Naive thymus-derived CD8-positive, alpha-beta T cell (primary cell): ENCODE data around the gene FBH1. TPM values are rescaled to one million over a fixed set of nuclear protein-coding genes. Genes with fewer than 3 reads are reported as not detected.
"Not testable (repeated sequence)": the region's sequence is repeated elsewhere in the genome, so short reads cannot be mapped to it uniquely, and the experiment has no call there.

Experiments
- ATAC-seq, 2 donors: fragments of 150-1000 bp; cut with Tn5 transposase in 1 of 2; sonication (Bioruptor Pico), chemical (Tn5 transposase) in 1 of 2; 1 replicate in 1 of 2; 2 replicates in 1 of 2; pipeline ENCODE4 v1.10.0; 2021; ENCODE audit warnings: mild to moderate bottlenecking in 2 of 2, moderate library complexity in 2 of 2
- POLR2A ChIA-PET: fragments of 350-600 bp; sonication (Branson Sonifier 250); formaldehyde crosslinking; loops from one replicate; lab custom pipeline; 2021; ENCODE audit warnings: antibody characterized with exemption; lab: Charles Lee
- DNase-seq, 10 donors: peaks; one replicate each; pipeline versions ENCODE4 v3.0.0 to v3.0.0-alpha.2; 2020 to 2022
- H3K27ac Mint-ChIP-seq, 10 donors: one replicate each; pipeline ENCODE4 v1.8.0; 2020 to 2022; ENCODE audit warnings: mild to moderate bottlenecking in 10 of 10, mixed read lengths in 10 of 10, moderate library complexity in 4 of 10, inconsistent platforms in 1 of 10
- H3K27me3 Mint-ChIP-seq, 5 donors: one replicate each; pipeline ENCODE4 v1.8.0; 2021 to 2022; ENCODE audit warnings: mixed read lengths in 5 of 5
- H3K36me3 Mint-ChIP-seq, 3 donors: one replicate each; pipeline ENCODE4 v1.8.0; 2020 to 2022; ENCODE audit warnings: mixed read lengths in 3 of 3, mild to moderate bottlenecking in 2 of 3, inconsistent platforms in 1 of 3
- H3K4me1 Mint-ChIP-seq, 4 donors: one replicate each; pipeline ENCODE4 v1.8.0; 2021 to 2022; ENCODE audit warnings: mixed read lengths in 4 of 4
- H3K4me3 Mint-ChIP-seq, 10 donors: one replicate each; pipeline ENCODE4 v1.8.0; 2020 to 2022; ENCODE audit warnings: mild to moderate bottlenecking in 10 of 10, mixed read lengths in 10 of 10, moderate library complexity in 6 of 10, inconsistent platforms in 1 of 10
- H3K9me3 Mint-ChIP-seq, 9 donors: one replicate each; pipeline ENCODE4 v1.8.0; 2020 to 2022; ENCODE audit warnings: mixed read lengths in 9 of 9, mild to moderate bottlenecking in 3 of 9, inconsistent platforms in 1 of 9, moderate library complexity in 1 of 9
- polyA plus RNA-seq, 3 donors: library from polyadenylated mRNA; unstranded; fragments of 300-500 nt; fragmentation: Illumina TruSeq; gene quantifications; one replicate each; pipeline ENCODE4 v1.2.3, GENCODE V29; 2021
- total RNA-seq, 8 experiments: library from RNA in 2 of 8; stranded (reverse) in 2 of 8; gene quantifications; one replicate each; pipeline ENCODE4 v1.2.3 and lab custom pipeline; 2021 to 2026

FBH1 gene
- total and polyA plus RNA-seq, 5 experiments from 2014 or later, result 48.4 to 94.1 (median 76.5) TPM

- no peaks in the 10 kb centered on the region for H3K9me3 Mint-ChIP-seq
Measured at GRCh38 chr10:5860066-5860465, 30.0 kb upstream of the FBH1 start.

GRCh38 chr10:5862360-5862961 lies 27.6 kb upstream of the FBH1 start:
- ATAC-seq, result peak in 1 of 2 donors; percentile 12

More at GRCh38 chr10:5860066-5860465, 30.0 kb upstream of the FBH1 start:
- peaks cover 0 to 3% (median 3%) of the 10 kb centered on the region in 3 donors for H3K36me3 Mint-ChIP-seq
- POLR2A ChIA-PET, result no interaction called here
- H3K27me3 Mint-ChIP-seq, result no peaks in the 10 kb centered on the region
- ATAC-seq (no peak), DNase-seq (no peak)
- H3K27ac Mint-ChIP-seq, result peak overlapping the region in 1 of 10 donors; percentile 34
- peaks cover 0 to 2% (median 0%) of the 10 kb centered on the region in 4 donors for H3K4me1 Mint-ChIP-seq
- H3K4me3 Mint-ChIP-seq, result no peak overlapping the region

GRCh38 chr10:5862981-5863685 lies 26.9 kb upstream of the FBH1 start:
- POLR2A ChIA-PET, result interaction anchor here (0.5 to 0.8 kb wide), 2 partner anchors 46 to 56 kb away, joined by 5 read pairs; no protein-coding TSS in a partner anchor
- not testable (repeated sequence) for H3K36me3 Mint-ChIP-seq, H3K4me3 Mint-ChIP-seq, H3K9me3 Mint-ChIP-seq, DNase-seq, H3K27me3 Mint-ChIP-seq, ATAC-seq
- Mint-ChIP-seq H3K27ac (peak overlapping the region in 1 of 10 donors; percentile 59), H3K4me1 (peaks cover 0 to 17% (median 2%) of the 10 kb centered on the region in 4 donors)

More at GRCh38 chr10:5862360-5862961, 27.6 kb upstream of the FBH1 start:
- H3K27ac Mint-ChIP-seq, result peak overlapping the region in 3 of 10 donors; percentile 11 to 84 (median 59)
- H3K4me3 Mint-ChIP-seq, result peak overlapping the region in 1 of 10 donors; percentile 10
- POLR2A ChIA-PET, result interaction anchor here (0.5 to 0.8 kb wide), 2 partner anchors 45 to 56 kb away, joined by 5 read pairs; no protein-coding TSS in a partner anchor
- DNase-seq, result no peak
- peaks cover 0 to 3% (median 3%) of the 10 kb centered on the region in 3 donors for H3K36me3 Mint-ChIP-seq
- no peaks in the 10 kb centered on the region for H3K9me3 Mint-ChIP-seq
- H3K27me3 Mint-ChIP-seq, result no peaks in the 10 kb centered on the region
- peaks cover 0 to 14% (median 2%) of the 10 kb centered on the region in 4 donors for H3K4me1 Mint-ChIP-seq

- H3K9me3 Mint-ChIP-seq, POLR2A ChIA-PET, DNase-seq, ATAC-seq, H3K27me3 Mint-ChIP-seq: not testable (repeated sequence)
- Mint-ChIP-seq H3K27ac (peak overlapping the region in 1 of 10 donors; percentile 32), H3K4me3 (peak overlapping the region in 1 of 10 donors; percentile 54), H3K4me1 (peaks cover 0 to 17% (median 2%) of the 10 kb centered on the region in 4 donors), H3K36me3 (peaks cover 4 to 16% (median 12%) of the 10 kb centered on the region in 3 donors)
Measured at GRCh38 chr10:5866451-5867081, 23.5 kb upstream of the FBH1 start.

GRCh38 chr10:5867091-5867615 lies 22.9 kb upstream of the FBH1 start:
- H3K27me3 Mint-ChIP-seq, ATAC-seq, H3K4me3 Mint-ChIP-seq, H3K9me3 Mint-ChIP-seq, DNase-seq: not testable (repeated sequence)
- POLR2A ChIA-PET, result interaction anchor here (0.6 to 1.8 kb wide), 2 partner anchors 10 to 149 kb away, joined by 3 to 5 read pairs; no protein-coding TSS in a partner anchor
- Mint-ChIP-seq H3K27ac (peak overlapping the region in 1 of 10 donors; percentile 32), H3K4me1 (peaks cover 0 to 17% (median 2%) of the 10 kb centered on the region in 4 donors), H3K36me3 (peaks cover 4 to 17% (median 12%) of the 10 kb centered on the region in 3 donors)

- not testable (repeated sequence) for H3K4me3 Mint-ChIP-seq, H3K27me3 Mint-ChIP-seq, H3K9me3 Mint-ChIP-seq, DNase-seq, H3K27ac Mint-ChIP-seq, ATAC-seq
- Mint-ChIP-seq H3K4me1 (peaks cover 2 to 21% (median 3%) of the 10 kb centered on the region in 4 donors), H3K36me3 (peaks cover 4 to 17% (median 9%) of the 10 kb centered on the region in 3 donors)
- POLR2A ChIA-PET, result interaction anchor here (0.6 to 1.8 kb wide), 2 partner anchors 9 to 10 kb away, joined by 3 to 5 read pairs; no protein-coding TSS in a partner anchor
Measured at GRCh38 chr10:5868383-5868782, 21.7 kb upstream of the FBH1 start.

- Mint-ChIP-seq H3K27me3 (no peaks in the 10 kb centered on the region), H3K4me3 (no peak overlapping the region), H3K27ac (no peak overlapping the region), H3K36me3 (peaks cover 4 to 17% (median 9%) of the 10 kb centered on the region in 3 donors), H3K9me3 (peaks cover 0 to 4% (median 0%) of the 10 kb centered on the region in 9 donors), H3K4me1 (peaks cover 6 to 28% (median 7%) of the 10 kb centered on the region in 4 donors)
- no peak for ATAC-seq
- POLR2A ChIA-PET, result interaction anchor here (1.8 kb wide), 1 partner anchor 8 kb away, joined by 5 read pairs; no protein-coding TSS in a partner anchor
- no peak for DNase-seq
Measured at GRCh38 chr10:5869156-5869555, 20.9 kb upstream of the FBH1 start.

- H3K36me3 Mint-ChIP-seq, result peaks cover 4 to 26% (median 20%) of the 10 kb centered on the region in 3 donors
- peaks cover 0 to 4% (median 0%) of the 10 kb centered on the region in 9 donors for H3K9me3 Mint-ChIP-seq
- POLR2A ChIA-PET, result no interaction called here
- H3K4me1 Mint-ChIP-seq, result peaks cover 6 to 22% (median 7%) of the 10 kb centered on the region in 4 donors
- DNase-seq (no peak), ATAC-seq (no peak)
- H3K27me3 Mint-ChIP-seq, result no peaks in the 10 kb centered on the region
- no peak overlapping the region for H3K27ac Mint-ChIP-seq
- H3K4me3 Mint-ChIP-seq, result no peak overlapping the region
Measured at GRCh38 chr10:5871596-5871995, 18.4 kb upstream of the FBH1 start.

GRCh38 chr10:5873515-5873995 lies 16.5 kb upstream of the FBH1 start:
- DNase-seq (peak; percentile 34 to 76 (median 64)), ATAC-seq (peak; percentile 90 to 95)
- peak overlapping the region in 7 of 10 donors; percentile 4 to 75 (median 18) for H3K27ac Mint-ChIP-seq
- peaks cover 4 to 12% (median 6%) of the 10 kb centered on the region in 4 donors for H3K4me1 Mint-ChIP-seq
- peak overlapping the region in 8 of 10 donors; percentile 13 to 81 (median 48) for H3K4me3 Mint-ChIP-seq
- H3K9me3 Mint-ChIP-seq, result peaks cover 0 to 2% (median 0%) of the 10 kb centered on the region in 9 donors
- POLR2A ChIA-PET, result interaction anchor here (1.4 to 2.0 kb wide), 2 partner anchors 16 to 60 kb away, joined by 4 to 7 read pairs; partner anchors contain the start of genes ANKRD16 and GDI2
- no peaks in the 10 kb centered on the region for H3K27me3 Mint-ChIP-seq
- peaks cover 2 to 43% (median 24%) of the 10 kb centered on the region in 3 donors for H3K36me3 Mint-ChIP-seq

GRCh38 chr10:5876181-5876768 lies 13.8 kb upstream of the FBH1 start:
- peaks cover 4 to 12% (median 8%) of the 10 kb centered on the region in 4 donors for H3K4me1 Mint-ChIP-seq
- H3K9me3 Mint-ChIP-seq, result no peaks in the 10 kb centered on the region
- H3K36me3 Mint-ChIP-seq, result peaks cover 0 to 57% (median 17%) of the 10 kb centered on the region in 3 donors
- no peak overlapping the region for H3K4me3 Mint-ChIP-seq
- H3K27ac Mint-ChIP-seq, result peak overlapping the region in 2 of 10 donors; percentile 3 to 74
- DNase-seq, result no peak
- POLR2A ChIA-PET, result interaction anchor here (1.2 kb wide), 1 partner anchor 14 kb away, joined by 4 read pairs; the partner anchor contains the start of gene FBH1
- no peaks in the 10 kb centered on the region for H3K27me3 Mint-ChIP-seq
- no peak for ATAC-seq

- not testable (repeated sequence) for H3K9me3 Mint-ChIP-seq
- POLR2A ChIA-PET, result interaction anchor here (1.2 to 1.3 kb wide), 2 partner anchors 9 to 13 kb away, joined by 4 to 5 read pairs; partner anchors contain the start of gene FBH1
Measured at GRCh38 chr10:5877041-5877440, 13.0 kb upstream of the FBH1 start.

More at GRCh38 chr10:5877041-5877440, 13.0 kb upstream of the FBH1 start:
- peak overlapping the region in 1 of 10 donors; percentile 27 for H3K27ac Mint-ChIP-seq
- not testable (repeated sequence) for DNase-seq, H3K4me3 Mint-ChIP-seq, ATAC-seq, H3K27me3 Mint-ChIP-seq
- peaks cover 0 to 63% (median 14%) of the 10 kb centered on the region in 3 donors for H3K36me3 Mint-ChIP-seq
- peaks cover 4 to 12% (median 8%) of the 10 kb centered on the region in 4 donors for H3K4me1 Mint-ChIP-seq
